Measurements from ENCODE around the gene RHBDF2.
"Not testable (repeated sequence)": the region's sequence is repeated elsewhere in the genome, so short reads cannot be mapped to it uniquely, and the experiment has no call there.

The RHBDF2 gene

GRCh38 chr17:76537578-76538280 is 36.5 kb upstream of the RHBDF2 start, which contains the start of gene CYGB:
Gene CYGB (minus strand): TSS chr17:76537709. CDS start chr17:76537542, 167 bp downstream.
- DNase-seq = no peak

GRCh38 chr17:76537288-76537577 is 36.0 kb upstream of the RHBDF2 start:
- DNase-seq = no peak

GRCh38 chr17:76536511-76537287 is 35.5 kb upstream of the RHBDF2 start:
- DNase-seq = no peak

GRCh38 chr17:76535788-76536510 is 34.7 kb upstream of the RHBDF2 start:
- DNase-seq = no peak

- DNase-seq = no peak
Measured at GRCh38 chr17:76534831-76535732, 33.9 kb upstream of the RHBDF2 start.

GRCh38 chr17:76533640-76534359 is 32.6 kb upstream of the RHBDF2 start:
- not testable (repeated sequence) for DNase-seq

GRCh38 chr17:76532072-76532651 is 30.9 kb upstream of the RHBDF2 start:
- DNase-seq = no peak

- DNase-seq = no peak
Measured at GRCh38 chr17:76531486-76532038, 30.3 kb upstream of the RHBDF2 start.

- no peak for DNase-seq
Measured at GRCh38 chr17:76530811-76531485, 29.7 kb upstream of the RHBDF2 start.

GRCh38 chr17:76530095-76530723 is 29.0 kb upstream of the RHBDF2 start:
- DNase-seq = no peak

- DNase-seq = no peak
Measured at GRCh38 chr17:76529224-76530094, 28.2 kb upstream of the RHBDF2 start.

- DNase-seq = no peak
Measured at GRCh38 chr17:76528528-76529223, 27.5 kb upstream of the RHBDF2 start.

GRCh38 chr17:76528156-76528527 is 26.9 kb upstream of the RHBDF2 start:
- no peak for DNase-seq

- peak; percentile 30 for DNase-seq
Measured at GRCh38 chr17:76527430-76528111, 26.3 kb upstream of the RHBDF2 start.

GRCh38 chr17:76527016-76527415 is 25.8 kb upstream of the RHBDF2 start:
- not testable (repeated sequence) for DNase-seq

GRCh38 chr17:76525513-76525833 is 24.2 kb upstream of the RHBDF2 start:
- DNase-seq = not testable (repeated sequence)

GRCh38 chr17:76524598-76525512 is 23.6 kb upstream of the RHBDF2 start:
- no peak for DNase-seq
